ENCODE data around the gene BAZ1B. TPM values are rescaled to one million over a fixed set of nuclear protein-coding genes. Genes with fewer than 3 reads are reported as not detected.
"Not testable (repeated sequence)": the region's sequence is repeated elsewhere in the genome, so short reads cannot be mapped to it uniquely, and the experiment has no call there.

Gene BAZ1B
- total RNA-seq, 1 donor from 2014 or later, result 43.1 TPM

GRCh38 chr7:73443548-73444255, 78.4 kb downstream of the BAZ1B start:
- DNase-seq, result peak; percentile 86

DNA sequence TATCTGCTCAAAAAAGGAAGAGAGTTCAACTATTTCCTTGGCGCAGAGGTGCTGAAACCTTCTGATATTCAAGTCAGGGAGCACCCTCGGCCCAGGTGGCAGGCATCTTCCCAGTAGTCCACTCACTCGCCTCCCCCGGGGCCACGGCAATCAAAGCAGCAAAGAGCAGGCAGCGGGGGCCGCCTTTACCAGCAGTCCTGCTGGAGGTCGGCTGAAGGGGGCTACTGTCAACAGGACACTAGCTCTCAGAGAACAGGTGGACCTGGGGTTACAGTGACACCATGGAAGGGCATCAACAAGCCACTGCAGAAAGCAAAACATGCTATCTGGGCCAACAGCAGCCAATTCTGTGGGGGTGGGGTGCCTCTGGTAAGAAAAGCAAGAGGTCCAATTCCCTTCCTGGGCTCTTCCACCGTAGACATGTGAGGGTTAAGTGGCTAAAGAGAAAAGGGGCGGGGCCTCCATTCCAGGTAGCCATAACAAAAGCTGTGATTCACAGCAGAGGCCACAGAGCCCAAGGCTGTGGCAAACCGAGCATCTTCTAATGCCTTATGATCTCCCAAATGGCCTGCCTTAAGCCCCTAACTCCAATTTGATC, 79.1 kb downstream of the BAZ1B start:
- no peak for DNase-seq

GRCh38 chr7:73442222-73442902, 79.7 kb downstream of the BAZ1B start:
- no peak for DNase-seq

- DNase-seq, result no peak
Measured at GRCh38 chr7:73439410-73439704, 82.7 kb downstream of the BAZ1B start.

DNA sequence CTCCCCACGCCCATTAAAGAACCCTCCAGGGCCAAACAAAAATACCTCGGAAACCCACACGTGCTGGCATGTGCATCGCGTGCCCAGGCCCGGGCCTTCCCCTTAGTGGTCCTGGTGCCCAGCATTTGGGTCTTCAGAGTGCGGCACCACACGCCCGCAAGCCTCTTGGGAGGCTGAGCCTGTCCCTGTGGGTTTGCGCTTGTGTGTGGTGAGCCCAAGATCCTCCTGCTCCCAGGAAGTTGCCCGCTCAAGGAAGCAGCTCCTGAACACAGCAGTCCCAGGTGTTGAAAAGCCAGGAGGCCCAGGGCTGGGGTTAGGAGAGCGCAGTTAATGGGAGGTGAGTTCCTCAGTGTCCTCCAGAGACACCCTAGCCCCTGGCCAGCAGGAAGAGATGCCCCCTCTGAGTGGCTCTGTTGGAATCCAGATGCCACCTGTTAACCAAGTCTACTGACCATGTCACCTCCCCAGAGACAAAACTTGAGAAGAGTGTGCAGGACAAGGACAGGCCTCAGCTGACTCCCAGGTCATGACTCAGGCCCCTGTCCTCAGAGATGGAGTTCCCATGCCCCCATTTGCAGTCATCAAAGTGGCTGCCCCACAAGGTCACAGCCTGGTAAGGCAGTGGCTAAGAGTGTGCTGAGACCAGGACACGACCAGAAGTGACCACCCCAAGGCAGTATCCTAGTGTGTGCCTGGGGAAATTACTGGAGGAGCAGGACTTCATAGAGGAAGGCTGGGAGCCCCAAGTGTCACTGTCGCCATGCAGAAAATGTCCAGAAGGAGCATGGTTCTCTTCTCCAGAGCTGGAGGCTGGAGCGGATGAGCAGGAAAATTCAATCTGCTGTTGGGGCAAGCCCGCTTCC, 83.3 kb downstream of the BAZ1B start:
- no peak for DNase-seq

DNA sequence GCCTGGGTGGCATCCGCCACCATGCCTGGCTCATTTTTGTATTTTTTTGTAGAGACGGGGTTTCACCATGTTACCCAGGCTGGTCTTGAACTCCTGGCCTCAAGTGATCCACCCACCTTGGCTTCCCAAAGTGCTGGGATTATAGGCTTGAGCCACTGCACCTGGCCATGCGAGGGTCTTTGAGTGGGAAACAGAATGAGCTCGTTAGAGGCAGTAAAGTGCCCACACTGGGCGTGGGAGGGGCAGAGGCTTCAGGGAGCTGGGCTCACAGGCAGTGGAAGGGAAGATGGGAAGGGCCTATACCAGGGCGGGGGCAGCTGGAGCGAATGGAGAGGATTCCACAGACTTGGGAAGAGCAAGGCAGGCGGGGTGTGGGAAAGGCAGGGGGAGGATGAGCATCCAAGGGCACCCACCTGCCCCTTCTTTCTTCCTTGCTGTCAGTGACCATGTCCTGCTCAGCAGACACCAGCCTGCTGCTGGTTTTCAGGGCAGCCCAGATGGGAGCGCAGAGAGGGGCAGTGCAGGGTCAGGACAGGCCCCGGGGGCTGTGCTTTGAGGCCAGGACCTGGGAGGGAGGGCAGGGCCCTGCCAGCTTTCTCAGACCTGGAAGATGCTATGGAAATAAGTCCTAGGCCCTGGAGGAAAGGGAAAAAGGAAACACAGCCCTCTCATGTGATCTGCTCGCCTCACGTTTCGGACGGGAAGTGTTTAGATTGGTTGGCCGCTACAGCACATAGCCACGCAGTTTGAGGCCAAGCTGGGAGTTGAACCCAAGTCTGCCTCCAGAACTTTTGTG, 84.3 kb downstream of the BAZ1B start:
- no peak for DNase-seq

- DNase-seq, result no peak
Measured at GRCh38 chr7:73437091-73437490, 85.0 kb downstream of the BAZ1B start.

DNA sequence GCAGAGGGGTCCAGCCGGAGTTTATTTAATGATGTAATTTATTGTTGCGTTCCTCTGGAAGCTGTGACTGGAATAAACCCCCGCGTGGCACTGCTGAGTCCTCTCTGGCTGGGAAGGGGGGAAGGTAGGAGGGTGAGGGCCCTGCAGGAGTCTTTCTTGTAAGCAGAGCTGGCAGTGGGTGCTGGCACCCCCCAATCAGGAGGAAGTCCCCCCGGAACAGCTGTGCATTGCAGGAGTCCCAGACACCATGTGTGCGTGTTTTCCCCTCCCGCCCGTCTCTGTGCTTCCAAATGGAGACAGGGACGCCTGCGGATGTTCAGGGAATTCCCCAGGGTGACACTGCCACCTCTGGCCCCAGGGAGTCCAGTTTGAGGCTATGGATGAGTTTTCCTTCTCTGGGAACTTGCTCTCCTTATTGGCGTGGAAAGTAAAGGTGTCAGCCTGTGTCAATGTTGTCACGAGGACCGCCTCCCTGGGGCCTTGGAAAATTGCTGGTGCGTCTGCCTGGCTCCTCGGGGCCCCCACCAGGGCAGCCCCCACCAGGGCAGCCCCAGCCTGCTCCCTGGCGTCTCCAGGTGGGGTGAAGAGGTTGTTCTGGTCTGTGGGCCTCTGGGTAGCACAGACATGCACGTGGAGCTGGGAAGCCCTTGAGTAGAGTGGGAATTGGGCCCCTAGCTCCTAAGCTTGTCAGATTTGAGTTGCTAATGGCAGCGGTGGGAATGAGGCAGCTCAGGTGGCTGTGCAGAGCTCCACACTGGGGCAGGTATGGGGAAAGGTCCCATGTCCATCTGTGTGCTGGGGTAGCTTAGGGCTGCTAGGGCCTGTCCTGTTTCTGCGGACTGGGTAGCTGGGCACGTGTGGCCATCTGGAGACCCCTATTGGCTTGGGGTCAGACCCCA, 85.8 kb downstream of the BAZ1B start:
- no peak for DNase-seq

DNA sequence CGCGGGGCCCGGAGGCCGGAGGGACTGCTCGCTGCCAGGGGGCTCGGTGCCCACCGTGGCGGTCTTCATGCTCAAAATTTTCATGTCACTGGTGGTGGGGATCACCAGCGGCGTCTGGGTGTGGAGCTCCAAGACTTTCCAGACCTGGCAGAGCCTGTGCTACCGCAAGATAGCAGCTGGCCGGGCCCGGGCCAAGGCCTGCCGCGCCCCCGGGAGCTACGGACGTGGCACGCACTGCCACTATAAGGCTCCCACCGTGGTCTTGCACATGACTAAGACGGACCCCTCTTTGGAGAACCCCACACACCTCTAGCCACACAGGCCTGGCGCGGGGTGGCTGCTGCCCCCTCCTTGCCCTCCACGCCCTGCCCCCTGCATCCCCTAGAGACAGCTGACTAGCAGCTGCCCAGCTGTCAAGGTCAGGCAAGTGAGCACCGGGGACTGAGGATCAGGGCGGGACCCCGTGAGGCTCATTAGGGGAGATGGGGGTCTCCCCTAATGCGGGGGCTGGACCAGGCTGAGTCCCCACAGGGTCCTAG, 86.6 kb downstream of the BAZ1B start:
- no peak for DNase-seq

- no peak for DNase-seq
Measured at GRCh38 chr7:73434701-73435069, 87.4 kb downstream of the BAZ1B start.

GRCh38 chr7:73433924-73434700, 88.0 kb downstream of the BAZ1B start:
- no peak for DNase-seq

- DNase-seq, result no peak
Measured at GRCh38 chr7:73432676-73433075, 89.4 kb downstream of the BAZ1B start.

GRCh38 chr7:73431041-73431835, 90.9 kb downstream of the BAZ1B start:
- DNase-seq, result no peak

- not testable (repeated sequence) for DNase-seq
Measured at GRCh38 chr7:73430540-73430939, 91.6 kb downstream of the BAZ1B start.

GRCh38 chr7:73429622-73430505, 92.2 kb downstream of the BAZ1B start:
- DNase-seq, result no peak

DNA sequence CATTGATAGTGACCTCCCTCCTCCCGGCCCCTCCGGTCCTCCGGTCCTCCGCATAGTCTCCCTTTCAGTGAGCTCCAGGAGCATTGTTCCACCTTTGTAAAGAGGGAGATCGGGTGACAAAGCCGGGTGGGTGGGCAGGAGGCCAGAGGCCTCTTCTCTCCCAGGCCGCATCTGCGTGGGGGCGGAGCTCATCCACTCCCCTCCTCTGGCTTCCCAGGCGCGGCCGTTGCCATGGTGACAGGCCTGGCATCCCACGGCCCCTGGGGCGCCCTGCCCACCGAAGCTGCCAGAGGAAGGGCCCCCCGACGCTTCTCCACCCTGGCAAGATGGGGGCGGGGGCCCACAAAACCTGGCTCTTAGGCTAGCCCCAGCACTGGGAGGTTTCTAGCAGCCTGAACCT, 92.9 kb downstream of the BAZ1B start:
- DNase-seq, result no peak

DNA sequence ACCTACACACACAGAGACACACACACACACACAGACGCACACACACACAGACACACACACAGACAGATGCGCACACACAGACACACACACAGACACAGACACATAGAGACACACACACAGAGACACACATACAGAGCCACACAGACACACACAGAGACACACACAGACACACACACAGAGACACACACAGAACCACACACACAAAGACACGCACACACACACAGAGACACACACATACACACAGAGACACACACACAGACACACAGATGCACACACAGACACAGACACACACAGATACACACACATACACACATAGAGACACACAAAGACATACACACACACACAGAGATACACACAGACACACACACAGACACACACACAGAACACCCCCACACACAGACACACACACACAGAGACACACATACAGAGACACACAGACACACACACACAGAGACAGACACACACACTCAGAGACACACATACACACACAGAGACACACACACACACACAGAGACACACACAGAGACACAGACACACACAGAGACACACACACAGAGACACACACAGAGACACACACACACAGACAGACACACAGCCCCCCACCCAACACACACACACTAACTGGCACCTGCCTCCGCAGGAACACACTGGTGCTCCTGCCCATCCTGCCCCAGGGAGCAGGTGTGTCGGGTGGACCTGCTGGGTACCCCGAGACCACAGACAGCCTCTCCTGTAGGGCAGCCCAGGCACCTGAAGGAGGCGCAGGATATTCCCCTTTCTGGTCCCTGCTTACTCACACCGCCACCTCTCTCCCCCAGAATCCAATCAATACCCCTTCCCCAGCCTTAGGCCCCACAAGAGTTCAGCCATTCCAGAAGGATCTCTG, 93.9 kb downstream of the BAZ1B start:
- DNase-seq, result no peak

Data from skin of body (tissue), 2 donors.